AG04449 (cell line): Measurements from ENCODE around the gene RAE1.

ENCODE experiments used
- CTCF ChIA-PET: fragments of 350-600 bp; formaldehyde crosslinking; extraction: SDS; loops from one replicate; lab custom pipeline; 2021; ENCODE audit warnings: antibody characterized with exemption; lab: Yijun Ruan, JAX
- POLR2A ChIA-PET: fragments of 400-600, 350-600 bp; formaldehyde crosslinking; extraction: SDS; loops from one replicate; lab custom pipeline; 2020; ENCODE audit warnings: antibody characterized with exemption, inconsistent platforms; lab: Yijun Ruan, JAX
- DNase-seq: peaks from one replicate; pipeline ENCODE4 v3.0.0-alpha.2; 2010; ENCODE audit warnings: low read depth, low spot score
- H3K4me3 ChIP-seq: 2 replicates; pipeline ENCODE4 v1.5.1; 2011; ENCODE audit warnings: low read depth, mild to moderate bottlenecking, control low read depth, low read length
- CTCF ChIP-seq: IDR thresholded peaks from one replicate; pipeline ENCODE4 v1.5.1; 2011; ENCODE audit warnings: mild to moderate bottlenecking, moderate library complexity, low read length, control low read depth, inconsistent platforms; ENCODE audit not compliant: insufficient read depth; ENCODE audit errors: missing control alignments

Gene RAE1

GRCh38 chr20:57399587-57400155 lies 48.6 kb downstream of the RAE1 start:
- no peak for TF ChIP-seq CTCF
- DNase-seq: no peak
- ChIA-PET CTCF (interaction anchor here (1.5 kb wide), 1 partner anchor 96 kb away, joined by 4 read pairs; no protein-coding TSS in a partner anchor), POLR2A (interaction anchor here (1.0 kb wide), 1 partner anchor 9 kb away, joined by 3 read pairs; the partner anchor contains the start of gene RBM38)
- H3K4me3 ChIP-seq: no peak overlapping the region

GRCh38 chr20:57400231-57400701 lies 49.2 kb downstream of the RAE1 start:
- no peak for TF ChIP-seq CTCF
- ChIA-PET POLR2A (interaction anchor here (1.0 kb wide), 1 partner anchor 9 kb away, joined by 3 read pairs; the partner anchor contains the start of gene RBM38), CTCF (no interaction called here)
- DNase-seq: no peak
- H3K4me3 ChIP-seq: no peak overlapping the region

GRCh38 chr20:57400821-57401564 lies 49.9 kb downstream of the RAE1 start:
- ChIA-PET CTCF (no interaction called here), POLR2A (no interaction called here)
- H3K4me3 ChIP-seq: no peak overlapping the region
- no peak for TF ChIP-seq CTCF
- no peak for DNase-seq

GRCh38 chr20:57401565-57401918 lies 50.5 kb downstream of the RAE1 start:
- no peak overlapping the region for H3K4me3 ChIP-seq
- TF ChIP-seq CTCF: no peak
- no peak for DNase-seq
- ChIA-PET POLR2A (no interaction called here), CTCF (no interaction called here)

- ChIA-PET CTCF (interaction anchor here (0.8 to 1.2 kb wide), 3 partner anchors 8 to 21 kb away, joined by 3 to 5 read pairs (median 3); no protein-coding TSS in a partner anchor), POLR2A (no interaction called here)
- TF ChIP-seq CTCF: no peak
- no peak for DNase-seq
- H3K4me3 ChIP-seq: no peak overlapping the region
Measured at GRCh38 chr20:57402206-57403125, 51.4 kb downstream of the RAE1 start.
